RWPE2 (cell line): ENCODE results near the gene DTNB.

Source experiments
- ATAC-seq: fragments of 200-7000 bp; cut with Tn5 transposase; 3 replicates; pipeline ENCODE4 v1.9.1; 2021; ENCODE audit warnings: low read depth
- DNase-seq: peaks from one replicate; pipeline ENCODE4 v3.0.0-alpha.2; 2020; ENCODE audit warnings: low spot score
- H3K27ac ChIP-seq: fragments of 450-650 bp; 2 replicates; pipeline ENCODE4 v1.5.1; 2017; ENCODE audit warnings: mild to moderate bottlenecking; ENCODE audit not compliant: poor library complexity, severe bottlenecking
- H3K27me3 ChIP-seq: fragments of 250-450 bp; sonication (Bioruptor Pico); 2 replicates; pipeline ENCODE4 v1.5.1; 2021; ENCODE audit warnings: mild to moderate bottlenecking, moderate library complexity; ENCODE audit not compliant: insufficient read depth, poor library complexity, severe bottlenecking
- H3K36me3 ChIP-seq: fragments of 250-450 bp; sonication (Bioruptor Pico); 2 replicates; pipeline ENCODE4 v1.5.1; 2020; ENCODE audit warnings: low read depth, mild to moderate bottlenecking, moderate library complexity
- H3K4me1 ChIP-seq: fragments of 250-450 bp; sonication (Bioruptor Pico); 2 replicates; pipeline ENCODE4 v1.5.1; 2021; ENCODE audit warnings: mild to moderate bottlenecking, moderate library complexity; ENCODE audit not compliant: insufficient read depth, poor library complexity, severe bottlenecking
- H3K4me3 ChIP-seq: fragments of 250-450 bp; sonication (Bioruptor Pico); 2 replicates; pipeline ENCODE4 v1.5.1; 2021; ENCODE audit warnings: mild to moderate bottlenecking, moderate library complexity; ENCODE audit not compliant: severe bottlenecking
- H3K9me3 ChIP-seq: fragments of 250-450 bp; sonication (Bioruptor Pico); 2 replicates; pipeline ENCODE4 v1.5.1; 2021; ENCODE audit warnings: mild to moderate bottlenecking, moderate library complexity; ENCODE audit not compliant: severe bottlenecking
- TF ChIP-seq, protein P1 (sequence below): fragments of 450-650 bp; IDR thresholded peaks from one replicate; pipeline ENCODE4 v1.5.1; 2017; ENCODE audit warnings: mild to moderate bottlenecking, moderate library complexity; ENCODE audit not compliant: poor library complexity, severe bottlenecking

The DTNB gene

DNA sequence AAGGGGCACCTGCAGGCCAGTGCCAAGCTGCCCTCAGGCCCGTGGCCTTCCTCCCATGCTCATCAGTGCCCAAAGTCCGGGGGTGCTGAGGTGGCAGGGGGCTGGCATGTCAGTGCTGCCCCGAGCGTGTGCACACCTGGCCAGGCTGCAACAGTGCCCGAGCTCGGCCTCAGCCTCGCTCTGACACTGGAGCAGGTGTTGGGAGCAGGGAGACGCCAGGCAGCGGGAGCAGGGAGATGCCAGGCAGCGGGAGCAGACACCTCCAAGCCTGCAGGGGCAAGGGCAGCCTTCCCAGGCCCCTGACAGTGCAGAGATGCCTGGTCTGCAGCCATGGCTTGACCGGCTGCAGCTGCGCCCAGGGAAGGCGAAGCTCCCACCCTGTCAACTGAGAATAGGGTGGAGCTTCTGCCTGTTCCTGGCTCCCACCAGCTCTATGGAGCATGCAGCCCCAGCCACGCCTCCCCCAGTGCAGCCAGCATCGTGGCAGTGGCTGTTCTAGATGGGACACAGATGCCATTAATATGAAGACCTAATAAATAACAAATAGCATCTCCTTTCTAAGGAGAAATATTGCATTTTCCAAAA, 82.4 kb downstream of the DTNB start:
- no peak for ATAC-seq
- Histone ChIP-seq H3K27me3 (no peaks in the 10 kb centered on the region), H3K4me3 (no peak overlapping the region), H3K27ac (no peak overlapping the region), H3K36me3 (peaks cover 1% of the 10 kb centered on the region; the same call in 1 of the 2 replicates), H3K9me3 (no peaks in the 10 kb centered on the region), H3K4me1 (no peaks in the 10 kb centered on the region)
- TF ChIP-seq, protein P1, sequence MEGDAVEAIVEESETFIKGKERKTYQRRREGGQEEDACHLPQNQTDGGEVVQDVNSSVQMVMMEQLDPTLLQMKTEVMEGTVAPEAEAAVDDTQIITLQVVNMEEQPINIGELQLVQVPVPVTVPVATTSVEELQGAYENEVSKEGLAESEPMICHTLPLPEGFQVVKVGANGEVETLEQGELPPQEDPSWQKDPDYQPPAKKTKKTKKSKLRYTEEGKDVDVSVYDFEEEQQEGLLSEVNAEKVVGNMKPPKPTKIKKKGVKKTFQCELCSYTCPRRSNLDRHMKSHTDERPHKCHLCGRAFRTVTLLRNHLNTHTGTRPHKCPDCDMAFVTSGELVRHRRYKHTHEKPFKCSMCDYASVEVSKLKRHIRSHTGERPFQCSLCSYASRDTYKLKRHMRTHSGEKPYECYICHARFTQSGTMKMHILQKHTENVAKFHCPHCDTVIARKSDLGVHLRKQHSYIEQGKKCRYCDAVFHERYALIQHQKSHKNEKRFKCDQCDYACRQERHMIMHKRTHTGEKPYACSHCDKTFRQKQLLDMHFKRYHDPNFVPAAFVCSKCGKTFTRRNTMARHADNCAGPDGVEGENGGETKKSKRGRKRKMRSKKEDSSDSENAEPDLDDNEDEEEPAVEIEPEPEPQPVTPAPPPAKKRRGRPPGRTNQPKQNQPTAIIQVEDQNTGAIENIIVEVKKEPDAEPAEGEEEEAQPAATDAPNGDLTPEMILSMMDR = no peak
- no peak for DNase-seq

DNA sequence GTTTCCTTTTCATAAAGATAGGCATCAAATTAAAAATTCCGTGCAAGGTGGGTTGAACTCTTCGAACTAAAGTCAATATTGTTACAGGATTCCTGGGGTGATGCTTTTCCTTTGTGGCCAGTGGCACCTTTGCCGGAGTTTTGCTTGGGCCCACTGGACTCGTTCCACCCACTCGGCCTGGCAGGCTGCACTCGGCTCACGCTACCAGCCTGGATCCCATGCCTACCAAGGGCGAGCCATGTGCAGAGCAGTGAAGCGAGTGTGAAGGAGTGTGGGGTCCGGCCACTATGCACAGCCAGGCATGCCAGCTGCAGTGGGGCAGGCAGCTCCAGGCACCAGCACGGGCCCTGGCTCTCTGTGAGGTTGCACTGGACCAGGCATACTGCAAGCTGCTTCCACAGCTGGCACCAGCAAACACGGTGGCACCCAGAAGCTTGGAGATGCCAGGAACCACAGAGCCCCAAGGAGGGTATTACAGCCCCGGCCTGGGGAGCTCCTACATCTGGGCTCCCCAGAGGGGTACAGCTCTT, 83.6 kb downstream of the DTNB start:
- Histone ChIP-seq H3K9me3 (no peaks in the 10 kb centered on the region), H3K4me1 (no peaks in the 10 kb centered on the region), H3K36me3 (no peaks in the 10 kb centered on the region; the same call in 1 of the 2 replicates), H3K27me3 (no peaks in the 10 kb centered on the region), H3K4me3 (no peak overlapping the region), H3K27ac (no peak overlapping the region)
- ATAC-seq (no peak), DNase-seq (no peak)
- TF ChIP-seq, protein P1 = no peak

DNA sequence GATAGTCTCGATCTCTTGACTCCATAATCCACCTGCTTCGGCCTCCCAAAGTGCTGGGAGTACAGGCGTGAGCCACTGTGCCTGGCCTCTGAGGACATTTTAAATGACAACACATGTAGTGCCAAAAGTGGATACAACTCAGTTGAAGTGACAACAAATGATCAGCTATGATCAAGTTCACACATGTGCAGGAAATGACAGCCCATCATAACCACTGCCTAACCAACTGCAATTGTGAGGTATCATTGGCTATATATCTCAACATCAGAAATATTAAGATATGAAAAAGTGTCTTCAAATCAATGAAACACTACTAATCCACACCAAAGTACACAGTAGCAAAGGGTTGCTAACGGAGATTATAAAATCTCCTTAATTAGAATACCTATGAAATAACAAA, 84.8 kb downstream of the DTNB start:
- no peaks in the 10 kb centered on the region for H3K4me1 ChIP-seq
- H3K4me3 ChIP-seq = no peak overlapping the region
- ATAC-seq = no peak
- H3K36me3 ChIP-seq = no peaks in the 10 kb centered on the region; the same call in 1 of the 2 replicates
- H3K9me3 ChIP-seq = no peaks in the 10 kb centered on the region
- H3K27me3 ChIP-seq = no peaks in the 10 kb centered on the region
- DNase-seq = no peak
- no peak overlapping the region for H3K27ac ChIP-seq
- TF ChIP-seq, protein P1 = no peak

DNA sequence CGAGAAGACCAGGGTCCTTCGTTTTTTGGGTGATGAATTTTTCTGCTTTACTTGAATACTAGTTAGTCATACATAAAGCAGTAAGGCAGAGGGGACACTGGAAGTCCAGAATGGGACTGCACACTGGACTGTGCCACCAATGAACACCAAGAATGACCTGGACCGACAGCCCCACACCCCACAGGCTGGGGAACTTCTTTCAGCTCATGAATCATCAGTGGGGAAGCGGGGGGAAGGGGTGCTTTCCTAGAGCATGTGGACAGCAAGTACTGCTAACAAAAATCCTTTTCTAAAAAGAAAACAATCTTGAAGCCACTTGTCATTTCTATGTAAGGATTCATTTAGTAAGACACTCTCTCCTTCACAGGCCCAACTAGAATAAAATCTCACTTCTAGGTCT, 86.0 kb downstream of the DTNB start:
- ATAC-seq (peak; percentile 48; the same call in 1 of the 3 replicates), DNase-seq (no peak)
- no peaks in the 10 kb centered on the region for H3K27me3 ChIP-seq
- no peaks in the 10 kb centered on the region for H3K36me3 ChIP-seq
- TF ChIP-seq, protein P1 = no peak
- H3K9me3 ChIP-seq = no peaks in the 10 kb centered on the region
- H3K27ac ChIP-seq = no peak overlapping the region
- no peaks in the 10 kb centered on the region for H3K4me1 ChIP-seq
- no peak overlapping the region for H3K4me3 ChIP-seq

DNA sequence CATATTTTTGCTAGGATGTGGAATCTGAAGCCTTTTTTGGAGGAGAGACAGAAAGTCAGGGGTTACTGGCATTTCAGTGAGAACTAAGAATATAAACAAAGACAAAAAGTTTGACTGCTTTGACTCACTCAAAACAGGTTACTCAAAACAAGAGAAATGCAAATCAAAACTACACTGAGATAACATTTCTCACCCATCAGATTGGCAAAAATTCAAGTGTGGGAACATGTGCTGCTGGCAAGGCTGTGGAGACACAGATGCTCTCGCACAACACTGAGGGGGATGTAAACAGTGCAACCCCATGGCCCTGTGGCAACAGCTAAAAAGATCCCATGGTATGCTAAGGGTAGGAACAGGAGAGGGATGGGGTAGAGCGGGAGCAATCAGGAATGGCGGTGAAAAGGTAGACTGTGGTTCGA, 86.6 kb downstream of the DTNB start:
- TF ChIP-seq, protein P1 = no peak
- H3K27ac ChIP-seq = no peak overlapping the region
- no peak overlapping the region for H3K4me3 ChIP-seq
- H3K36me3 ChIP-seq = no peaks in the 10 kb centered on the region
- DNase-seq (no peak), ATAC-seq (no peak)
- no peaks in the 10 kb centered on the region for H3K9me3 ChIP-seq
- H3K4me1 ChIP-seq = no peaks in the 10 kb centered on the region
- H3K27me3 ChIP-seq = no peaks in the 10 kb centered on the region
